Duodenal mucosa (tissue), 2 donors: ENCODE data around the gene CYP39A1.

ENCODE experiments used
- H3K27ac ChIP-seq: one replicate; pipeline ENCODE4 v1.7.0; 2013; ENCODE audit warnings: low read depth, low read length
- H3K27me3 ChIP-seq, 2 donors: one replicate each; pipeline ENCODE4 v1.7.0; 2013; ENCODE audit warnings: low read length in 2 of 2, control low read depth in 1 of 2; ENCODE audit not compliant: insufficient read depth in 2 of 2, control insufficient read depth in 1 of 2
- H3K36me3 ChIP-seq, 2 donors: one replicate each; pipeline ENCODE4 v1.7.0; 2013; ENCODE audit warnings: low read length in 2 of 2, control low read depth in 1 of 2; ENCODE audit not compliant: insufficient read depth in 2 of 2, control insufficient read depth in 1 of 2
- H3K4me1 ChIP-seq, 2 donors: one replicate each; pipeline ENCODE4 v1.7.0; 2013; ENCODE audit warnings: low read length in 2 of 2, control low read depth in 1 of 2; ENCODE audit not compliant: insufficient read depth in 2 of 2, control insufficient read depth in 1 of 2
- H3K4me3 ChIP-seq, 2 donors: one replicate each; pipeline ENCODE4 v1.7.0; 2013; ENCODE audit warnings: low read length in 2 of 2, low read depth in 1 of 2
- H3K9ac ChIP-seq, 2 donors: one replicate each; pipeline ENCODE4 v1.7.0; 2013; ENCODE audit warnings: low read length in 2 of 2, low read depth in 1 of 2
- H3K9me3 ChIP-seq, 2 donors: one replicate each; pipeline ENCODE4 v1.7.0; 2013; ENCODE audit warnings: low read length in 2 of 2, control low read depth in 1 of 2; ENCODE audit not compliant: control insufficient read depth in 1 of 2

The CYP39A1 gene

DNA sequence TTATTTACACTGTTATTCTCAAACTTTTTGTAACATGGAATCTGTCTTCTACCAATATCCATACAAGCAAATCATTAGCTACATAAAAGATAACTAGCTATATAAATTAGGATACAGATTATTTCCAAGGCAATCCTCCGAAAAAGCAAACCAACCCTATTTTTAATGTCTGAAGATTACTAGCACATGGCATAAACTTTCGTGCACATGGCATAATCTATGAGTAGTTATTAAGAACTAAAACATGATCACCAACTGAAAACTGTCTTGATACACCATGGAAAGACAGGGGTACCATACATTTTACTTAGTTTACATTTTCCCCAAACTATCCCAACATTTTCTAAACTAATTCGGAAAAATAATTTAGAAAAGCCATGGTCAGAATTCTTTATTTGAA lies 54.4 kb downstream of the CYP39A1 start:
- no peak overlapping the region for H3K4me3 ChIP-seq
- no peaks in the 10 kb centered on the region for H3K36me3 ChIP-seq
- H3K4me1 ChIP-seq = no peaks in the 10 kb centered on the region
- no peaks in the 10 kb centered on the region for H3K9me3 ChIP-seq
- H3K9ac ChIP-seq = no peak overlapping the region
- no peak overlapping the region for H3K27ac ChIP-seq
- no peaks in the 10 kb centered on the region for H3K27me3 ChIP-seq

DNA sequence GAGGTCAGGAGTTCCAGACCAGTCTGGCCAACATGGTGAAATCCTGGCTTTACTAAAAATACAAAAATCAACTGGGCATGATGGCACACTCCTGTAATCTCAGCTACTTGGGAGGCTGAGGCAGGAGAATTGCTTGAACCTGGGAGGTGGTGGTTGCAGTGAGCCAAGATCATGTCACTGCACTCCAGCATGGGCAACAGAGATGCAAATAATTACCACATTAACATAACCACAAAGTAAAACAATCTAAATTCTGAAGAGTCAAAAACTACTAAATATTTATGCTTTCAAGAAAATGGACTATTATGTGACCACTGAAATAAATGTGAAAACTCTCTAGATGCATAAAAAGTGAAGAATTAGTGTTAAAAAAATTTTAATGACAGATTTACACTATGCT lies 59.9 kb downstream of the CYP39A1 start:
- no peak overlapping the region for H3K27ac ChIP-seq
- no peak overlapping the region for H3K9ac ChIP-seq
- H3K4me1 ChIP-seq = no peaks in the 10 kb centered on the region
- H3K9me3 ChIP-seq = no peaks in the 10 kb centered on the region
- H3K4me3 ChIP-seq = no peak overlapping the region
- H3K36me3 ChIP-seq = no peaks in the 10 kb centered on the region
- no peaks in the 10 kb centered on the region for H3K27me3 ChIP-seq

- H3K36me3 ChIP-seq = no peaks in the 10 kb centered on the region
- H3K9me3 ChIP-seq = no peaks in the 10 kb centered on the region
- H3K9ac ChIP-seq = no peak overlapping the region
- no peaks in the 10 kb centered on the region for H3K27me3 ChIP-seq
- H3K4me1 ChIP-seq = no peaks in the 10 kb centered on the region
- H3K27ac ChIP-seq = no peak overlapping the region
- no peak overlapping the region for H3K4me3 ChIP-seq
These were observed 60.6 kb downstream of the CYP39A1 start for GRCh38 chr6:46592046-46592445.

DNA sequence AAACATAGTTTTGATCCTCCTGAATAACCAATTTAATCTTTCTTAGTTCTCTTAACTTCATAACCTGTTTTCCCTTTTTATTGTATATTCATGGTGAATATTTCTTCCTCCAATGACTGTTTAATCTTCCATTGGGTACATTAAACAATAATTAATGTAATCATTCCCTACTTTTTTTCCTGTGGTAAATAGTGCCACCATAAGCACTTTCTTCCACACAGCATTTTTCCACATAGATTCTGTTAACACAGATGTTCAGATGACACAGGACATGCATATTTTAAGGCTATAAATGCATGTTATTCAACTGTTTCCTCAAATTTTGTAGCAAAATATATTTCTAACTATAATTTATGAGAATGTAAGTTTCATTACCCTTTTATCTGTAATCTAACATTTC lies 61.9 kb downstream of the CYP39A1 start:
- Histone ChIP-seq H3K4me3 (no peak overlapping the region), H3K27ac (no peak overlapping the region), H3K4me1 (no peaks in the 10 kb centered on the region)

DNA sequence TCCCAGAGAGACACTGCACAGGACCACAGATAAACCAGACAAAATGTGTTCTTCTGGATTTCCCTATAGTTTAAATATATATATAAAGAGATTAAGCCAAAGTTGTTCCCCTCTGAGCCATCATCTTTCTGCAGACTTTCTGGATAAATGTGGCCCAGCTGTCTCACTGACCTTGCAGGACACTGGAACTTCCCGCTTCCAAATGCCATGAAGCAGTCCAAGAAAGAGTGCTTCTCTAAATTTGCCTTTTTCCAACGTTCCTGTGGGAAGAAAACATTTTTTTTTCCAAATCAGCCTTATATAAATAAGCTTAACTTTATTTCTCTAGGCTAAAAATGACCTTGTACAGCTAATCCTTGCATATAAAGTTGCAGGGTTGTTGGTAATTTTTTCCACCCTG lies 65.7 kb downstream of the CYP39A1 start:
- no peaks in the 10 kb centered on the region for H3K9me3 ChIP-seq
- no peak overlapping the region for H3K4me3 ChIP-seq
- H3K4me1 ChIP-seq = peaks cover 0 to 2% of the 10 kb centered on the region in 2 donors
- no peak overlapping the region for H3K27ac ChIP-seq
- no peaks in the 10 kb centered on the region for H3K27me3 ChIP-seq
- H3K9ac ChIP-seq = no peak overlapping the region
- H3K36me3 ChIP-seq = no peaks in the 10 kb centered on the region

More for the DNA sequence above, 61.9 kb downstream of the CYP39A1 start:
- Histone ChIP-seq H3K9me3 (no peaks in the 10 kb centered on the region), H3K9ac (no peak overlapping the region), H3K27me3 (no peaks in the 10 kb centered on the region), H3K36me3 (no peaks in the 10 kb centered on the region)

- Histone ChIP-seq H3K4me3 (no peak overlapping the region), H3K27ac (no peak overlapping the region), H3K9ac (no peak overlapping the region), H3K4me1 (peaks cover 0 to 2% of the 10 kb centered on the region in 2 donors), H3K36me3 (no peaks in the 10 kb centered on the region), H3K9me3 (no peaks in the 10 kb centered on the region), H3K27me3 (no peaks in the 10 kb centered on the region)
These were observed 68.0 kb downstream of the CYP39A1 start for GRCh38 chr6:46584586-46584985.

GRCh38 chr6:46583721-46584120 lies 68.9 kb downstream of the CYP39A1 start:
- Histone ChIP-seq H3K27ac (no peak overlapping the region), H3K4me1 (peaks cover 0 to 2% of the 10 kb centered on the region in 2 donors), H3K9ac (no peak overlapping the region), H3K4me3 (no peak overlapping the region), H3K9me3 (no peaks in the 10 kb centered on the region), H3K27me3 (no peaks in the 10 kb centered on the region), H3K36me3 (no peaks in the 10 kb centered on the region)

- Histone ChIP-seq H3K27me3 (no peaks in the 10 kb centered on the region), H3K9ac (no peak overlapping the region), H3K4me1 (peaks cover 0 to 2% of the 10 kb centered on the region in 2 donors), H3K4me3 (no peak overlapping the region), H3K9me3 (no peaks in the 10 kb centered on the region), H3K36me3 (no peaks in the 10 kb centered on the region), H3K27ac (no peak overlapping the region)
These were observed 69.5 kb downstream of the CYP39A1 start for GRCh38 chr6:46583081-46583480.

GRCh38 chr6:46581459-46582177 lies 71.0 kb downstream of the CYP39A1 start:
- H3K4me3 ChIP-seq = no peak overlapping the region
- H3K27me3 ChIP-seq = no peaks in the 10 kb centered on the region
- peaks cover 0 to 2% of the 10 kb centered on the region in 2 donors for H3K4me1 ChIP-seq
- no peaks in the 10 kb centered on the region for H3K9me3 ChIP-seq
- no peaks in the 10 kb centered on the region for H3K36me3 ChIP-seq
- H3K9ac ChIP-seq = no peak overlapping the region
- no peak overlapping the region for H3K27ac ChIP-seq

DNA sequence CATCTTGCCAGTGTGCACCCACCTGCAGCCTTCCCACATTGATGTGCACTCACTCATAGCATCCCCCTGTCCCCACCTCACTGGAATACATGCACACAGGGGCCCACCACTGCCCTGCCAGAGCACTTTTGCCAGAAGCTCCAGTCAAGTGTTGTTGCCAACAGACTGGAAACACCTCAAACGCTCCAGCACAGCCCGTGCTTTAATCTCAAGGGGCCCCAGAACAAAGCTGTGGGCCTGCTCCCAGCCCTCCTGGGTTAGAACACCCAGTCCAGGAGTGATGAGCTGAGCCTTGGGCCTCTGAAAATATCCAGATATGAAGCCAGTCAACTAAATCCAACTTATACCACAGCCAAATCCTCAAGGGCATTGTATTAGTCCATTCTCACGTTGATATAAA lies 77.1 kb downstream of the CYP39A1 start:
- H3K4me1 ChIP-seq = no peaks in the 10 kb centered on the region
- no peaks in the 10 kb centered on the region for H3K36me3 ChIP-seq
- no peaks in the 10 kb centered on the region for H3K9me3 ChIP-seq
- no peak overlapping the region for H3K9ac ChIP-seq
- no peaks in the 10 kb centered on the region for H3K27me3 ChIP-seq
- no peak overlapping the region for H3K27ac ChIP-seq
- H3K4me3 ChIP-seq = no peak overlapping the region
